GM18511 (cell line): ENCODE measurements around the gene NSD2.
"Not testable (repeated sequence)": the region's sequence is repeated elsewhere in the genome, so short reads cannot be mapped to it uniquely, and the experiment has no call there.

Experiments used
- ATAC-seq: cut with Tn5 transposase; IDR thresholded peaks from one replicate; pipeline ENCODE4 v1.9.1; 2021; ENCODE audit warnings: mild to moderate bottlenecking, moderate library complexity; ENCODE audit not compliant: unreplicated experiment

Gene NSD2

GRCh38 chr4:1983846-1984405, 112.7 kb downstream of the NSD2 start:
- no peak for ATAC-seq

- ATAC-seq = no peak
Measured at GRCh38 chr4:1984406-1985191, 113.4 kb downstream of the NSD2 start.

GRCh38 chr4:1985294-1985693, 114.1 kb downstream of the NSD2 start:
- no peak for ATAC-seq

- no peak for ATAC-seq
Measured at GRCh38 chr4:1985780-1986577, 114.8 kb downstream of the NSD2 start.

DNA sequence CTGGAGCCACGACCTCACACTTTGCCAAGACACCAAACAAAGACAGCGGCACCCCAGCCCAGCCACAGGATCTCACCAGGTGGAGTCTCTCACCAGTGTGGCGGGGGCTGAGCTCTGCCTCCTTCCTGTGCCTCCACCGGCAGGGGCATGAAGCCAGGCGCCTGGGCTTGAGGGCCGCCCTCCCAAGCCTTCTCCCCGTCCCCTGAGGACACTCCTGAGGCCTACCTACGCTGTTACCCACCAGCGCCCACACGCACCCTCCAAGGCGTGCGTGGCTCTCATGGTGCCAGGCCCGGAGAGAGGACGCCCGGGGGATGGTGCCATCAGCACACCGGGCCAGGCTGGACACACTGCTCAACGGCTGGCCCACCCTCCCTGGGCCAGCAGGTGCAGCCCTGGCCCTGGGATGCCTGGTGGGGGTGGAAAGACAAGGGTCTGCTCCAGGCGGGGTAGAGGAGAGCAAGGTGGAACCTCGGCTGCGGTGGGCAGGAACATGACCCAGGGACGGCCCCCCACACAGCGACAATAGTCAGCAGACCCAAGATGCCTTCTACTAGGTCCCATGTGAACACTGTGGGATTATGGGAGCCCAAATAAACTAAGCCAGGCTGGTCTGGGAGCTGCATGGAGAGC, 115.5 kb downstream of the NSD2 start:
- ATAC-seq = no peak

- ATAC-seq = no peak
Measured at GRCh38 chr4:1987296-1987695, 116.1 kb downstream of the NSD2 start.

GRCh38 chr4:1987721-1988326, 116.6 kb downstream of the NSD2 start:
- ATAC-seq = no peak

- no peak for ATAC-seq
Measured at GRCh38 chr4:1988327-1988724, 117.1 kb downstream of the NSD2 start.

DNA sequence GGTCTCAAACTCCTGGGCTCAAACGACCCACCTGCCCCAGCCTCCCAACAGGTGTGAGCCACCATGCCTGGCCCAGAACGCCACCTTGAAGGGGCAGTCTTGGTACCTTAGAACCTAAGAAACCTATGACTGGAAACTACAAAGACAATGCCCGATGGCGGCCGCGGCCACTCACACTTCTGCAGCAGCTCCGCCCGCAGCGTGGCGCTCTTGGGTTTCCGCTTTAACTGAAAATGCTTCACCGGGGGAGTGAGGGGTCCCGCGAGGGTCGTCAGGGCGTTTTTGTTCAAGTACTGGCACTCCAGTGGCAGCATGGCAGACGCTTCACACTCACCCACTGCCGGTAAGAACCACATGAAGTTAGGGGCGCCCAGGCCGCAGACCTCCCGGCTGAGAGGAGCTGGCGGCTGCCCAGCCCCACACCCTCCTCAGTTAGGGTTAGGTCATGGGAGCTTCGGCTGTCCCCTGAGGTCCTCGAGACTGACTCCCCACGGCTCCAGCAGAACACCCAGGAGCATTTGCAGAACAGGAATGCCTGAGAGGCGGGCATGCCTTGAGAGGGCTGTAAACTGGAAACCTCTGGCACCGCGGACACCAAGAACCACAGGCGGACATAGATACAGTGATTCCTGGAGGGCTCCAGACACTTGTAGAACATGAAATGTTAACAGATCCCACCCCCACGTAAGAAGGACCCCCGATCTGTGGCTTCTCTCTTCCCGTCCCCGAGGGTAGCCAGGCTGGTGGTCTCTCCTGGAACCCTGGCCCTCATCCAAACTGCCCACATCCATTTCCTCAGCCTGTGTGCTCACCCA, 118.5 kb downstream of the NSD2 start:
- ATAC-seq = no peak

DNA sequence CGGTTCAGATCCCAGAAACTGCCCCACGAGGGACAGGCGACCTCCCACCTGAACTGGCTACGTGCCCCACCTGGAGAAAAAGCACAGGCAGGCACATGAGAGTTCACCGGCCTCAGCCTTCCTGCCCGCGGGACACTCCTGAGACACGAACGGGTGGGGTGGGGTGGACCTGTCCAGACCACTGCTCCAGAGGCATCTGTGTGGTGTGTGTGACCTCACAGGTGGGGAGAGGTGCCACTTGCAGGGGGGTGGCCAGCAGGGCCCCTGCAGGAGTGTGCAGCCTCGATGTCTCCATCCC, 119.1 kb downstream of the NSD2 start:
- ATAC-seq = no peak

GRCh38 chr4:1990676-1991075, 119.5 kb downstream of the NSD2 start:
- no peak for ATAC-seq

DNA sequence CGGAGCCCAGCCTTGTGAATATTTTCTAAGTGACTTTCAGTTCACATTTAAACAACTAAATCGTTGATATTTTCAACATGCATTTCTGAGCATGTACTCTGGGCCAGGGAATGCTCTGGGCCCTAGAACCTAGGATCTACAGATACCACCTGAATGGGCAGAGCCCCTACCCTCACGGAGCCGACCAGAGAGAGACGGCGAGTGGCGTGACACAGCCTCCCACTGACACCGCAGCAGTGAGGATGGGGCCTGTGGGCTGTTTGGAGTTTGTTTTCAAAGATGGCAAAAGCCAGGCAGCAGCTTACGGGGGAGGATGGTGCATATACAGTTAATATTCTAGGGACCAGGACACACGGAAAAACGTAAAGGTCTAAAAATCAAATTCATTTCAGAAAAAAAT, 119.9 kb downstream of the NSD2 start:
- no peak for ATAC-seq

DNA sequence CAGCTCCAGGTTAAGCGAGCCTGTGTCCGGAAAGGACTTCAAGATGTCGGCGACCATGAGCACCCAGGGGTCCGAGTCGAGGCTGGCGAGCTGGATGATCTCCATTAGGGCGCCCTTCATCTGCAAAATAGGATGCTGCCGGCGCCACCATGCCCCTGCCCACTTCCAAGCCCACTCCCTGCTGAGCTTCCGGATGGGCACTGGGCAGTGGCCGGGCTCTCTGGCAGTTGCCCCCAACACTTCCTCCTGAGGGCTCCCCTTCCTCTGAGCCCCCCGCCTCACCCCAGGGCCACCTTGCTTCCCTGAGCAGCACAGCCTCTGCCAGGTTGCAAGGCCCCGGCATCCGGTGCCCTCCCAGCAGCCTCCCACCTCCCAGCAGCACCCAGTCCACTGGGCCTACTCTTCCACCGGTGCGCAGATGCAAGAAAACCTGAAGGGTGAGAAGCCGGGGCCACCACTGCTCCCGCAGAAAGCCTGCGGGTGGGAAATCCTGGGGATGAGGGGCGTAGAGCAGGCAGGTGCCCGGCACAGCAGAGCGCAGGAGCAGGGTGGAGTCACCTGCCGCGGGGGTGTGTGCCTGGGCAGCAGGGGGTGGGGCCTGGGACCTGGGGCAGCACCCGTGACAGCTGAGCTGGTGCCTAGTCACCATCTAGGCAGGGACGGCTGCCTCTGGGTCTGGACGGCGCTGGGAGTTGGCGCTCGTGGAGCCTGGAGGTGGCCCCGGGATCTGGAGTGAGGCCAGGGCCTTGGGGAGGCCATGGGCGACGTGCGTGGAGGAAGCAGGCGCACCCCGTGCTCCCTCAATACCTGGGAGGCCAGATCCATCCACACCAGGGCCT, 120.6 kb downstream of the NSD2 start:
- ATAC-seq = no peak

GRCh38 chr4:1992468-1993168, 121.4 kb downstream of the NSD2 start:
- ATAC-seq = no peak

GRCh38 chr4:1993169-1993516, 122.0 kb downstream of the NSD2 start:
- ATAC-seq = no peak

DNA sequence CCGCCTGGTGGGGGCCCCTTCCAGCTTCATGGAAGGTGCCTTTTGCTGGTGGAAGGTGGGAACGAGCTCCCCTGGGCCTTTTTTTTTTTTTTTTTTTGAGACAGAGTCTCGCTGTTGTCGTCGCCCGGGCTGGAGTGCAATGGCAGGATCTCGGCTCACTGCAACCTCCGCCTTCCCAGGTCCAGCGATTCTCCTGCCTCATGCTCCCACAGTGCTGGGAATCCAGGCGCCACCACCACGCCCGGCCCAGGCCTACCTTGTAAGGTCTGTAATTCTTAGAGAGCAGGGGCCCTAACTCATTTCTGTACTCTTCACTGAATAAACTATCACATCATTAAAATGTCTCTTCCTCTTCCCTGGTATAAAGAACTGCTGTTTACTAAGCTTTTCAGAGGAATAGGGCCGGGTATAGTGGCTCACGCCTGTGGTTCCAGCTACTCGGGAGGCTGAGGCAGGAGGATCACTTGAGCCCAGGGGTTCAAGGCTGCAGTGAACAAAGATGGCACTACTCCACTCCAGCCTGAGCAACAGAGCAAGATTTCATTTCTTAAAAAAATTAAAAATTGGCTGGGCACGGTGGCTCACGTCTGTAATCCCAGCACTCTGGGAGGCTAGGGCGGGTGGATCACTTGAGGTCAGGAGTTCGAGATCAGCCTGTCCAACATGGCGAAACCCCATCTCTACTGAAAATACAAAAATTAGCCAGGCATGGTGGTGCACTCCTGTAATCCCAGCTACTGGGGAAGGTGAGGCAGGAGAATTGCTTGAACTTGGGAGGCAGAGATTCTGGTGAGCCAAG, 122.7 kb downstream of the NSD2 start:
- not testable (repeated sequence) for ATAC-seq

GRCh38 chr4:1994938-1995337, 123.7 kb downstream of the NSD2 start:
- no peak for ATAC-seq
